ENCODE data around the gene NUDT16L1. TPM values are rescaled to one million over a fixed set of nuclear protein-coding genes. Genes with fewer than 3 reads are reported as not detected.

Gene NUDT16L1
- total and polyA plus RNA-seq, 9 of the 15 experiments (the other 6 are each of a cell fraction or from before 2014, with no cell fraction given) = 1.4 to 37.6 (median 13.7) TPM

DNA sequence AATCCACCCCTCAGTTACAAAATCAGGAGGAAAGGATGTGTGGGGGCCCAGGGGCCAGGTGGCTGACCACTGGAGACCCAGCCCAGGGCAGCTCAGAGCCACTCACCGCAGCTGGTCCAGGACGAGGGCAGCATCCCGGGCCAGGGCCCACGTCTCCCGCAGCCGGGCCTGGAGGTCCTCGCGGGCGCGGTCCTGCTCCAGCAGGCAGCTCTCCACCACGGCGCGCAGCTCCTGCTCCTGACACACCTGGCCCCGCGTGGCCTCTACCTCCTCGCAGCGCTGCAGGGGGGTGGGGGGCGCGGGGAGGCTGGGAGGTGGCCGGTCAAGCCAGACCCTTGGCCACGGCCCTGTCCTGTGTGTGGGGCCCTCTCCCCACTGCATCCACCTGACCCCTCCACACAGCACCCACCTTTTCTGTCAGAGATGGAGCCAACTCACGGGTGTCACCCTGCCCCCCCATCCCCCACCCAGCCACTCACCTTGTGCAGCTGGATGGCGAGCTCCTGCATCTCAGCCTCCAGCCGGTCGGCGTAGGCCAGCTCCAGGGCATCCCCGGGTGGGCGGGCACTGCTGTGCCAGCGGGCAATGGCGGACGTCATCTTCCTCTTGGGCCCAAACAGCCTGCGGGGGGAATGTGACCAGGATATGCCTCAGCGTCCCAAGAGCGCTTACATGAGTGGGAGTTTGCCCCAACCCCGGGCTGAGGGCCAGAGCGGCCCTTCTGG, 5.1 kb downstream of the NUDT16L1 start:
- peaks cover 84% of the 10 kb centered on the region; the same call in 2 of the 3 replicates for H3K36me3 ChIP-seq (ENCODE audit: control insufficient read depth, insufficient read depth, low read length)
- no peaks in the 10 kb centered on the region for H3K27me3 ChIP-seq (ENCODE audit: control insufficient read depth in 2 of 2, insufficient read depth in 2 of 2, low read length in 2 of 2)
- intact Hi-C loops (cut with micrococcal nuclease) (no loop called here), in situ Hi-C loops (cut with MboI) (no loop called here)
- H3K9me1 ChIP-seq (ENCODE audit: control insufficient read depth, insufficient read depth, low read length) = peaks cover 3% of the 10 kb centered on the region
- no peaks in the 10 kb centered on the region for H3K9me3 ChIP-seq (replicated peaks; ENCODE audit: control insufficient read depth, insufficient read depth, low read depth, low read length)
- no peak overlapping the region for H3K4me3 ChIP-seq
- FAIRE-seq (no peak), ATAC-seq (no peak), DNase-seq (ENCODE audit: extremely low read depth in 1 of 4, low spot score in 3 of 4) (no peak)
- H3K27ac ChIP-seq (ENCODE audit: extremely low read depth, low read depth, low read length) = no peak overlapping the region
- peak overlapping the region in 1 of 2 experiments; percentile 52; a peak in 1 of 4 replicates for H3K9ac ChIP-seq (ENCODE audit: insufficient read depth in 1 of 2, low read depth in 2 of 2, low read length in 2 of 2)
- H3K4me2 ChIP-seq (ENCODE audit: insufficient read depth, low read length) = no peak overlapping the region
- H3K4me1 ChIP-seq (replicated peaks in 1 of 2; ENCODE audit: control insufficient read depth in 2 of 2, insufficient read depth in 2 of 2, low read length in 2 of 2) = peaks cover 3 to 52% of the 10 kb centered on the region in 2 experiments; a peak in 3 of 5 replicates
- H3K79me2 ChIP-seq (ENCODE audit: control insufficient read depth, insufficient read depth, low read length) = peaks cover 12% of the 10 kb centered on the region
- POLR2A ChIA-PET = no interaction called here
- peaks cover 8% of the 10 kb centered on the region; the same call in 1 of the 2 replicates for H4K20me1 ChIP-seq (replicated peaks; ENCODE audit: control insufficient read depth, insufficient read depth, low read length)
- no TSS peak for BruUV-seq (replicated peaks)
- H2AFZ ChIP-seq (ENCODE audit: low read depth, low read length) = no peak overlapping the region
- WGBS (ENCODE audit: insufficient coverage, low coverage, missing lambda C conversion rate) = 89% methylated on average over 7 of the region's 36 CpGs
- CTCF ChIA-PET (ENCODE audit: low intra/inter-chr PET ratio) = no interaction called here
- TF ChIP-seq CEBPG (CRISPR knock-in tag; IDR thresholded peaks at IDR 0.05) (no peak), CEBPG (tag; conservative IDR thresholded peaks at IDR 0.05 in 1 of 2, IDR thresholded peaks at IDR 0.05 in 1 of 2) (no peak), POLR2G (IDR thresholded peaks at IDR 0.05; ENCODE audit: low read depth, low read length) (peak; percentile 61)

DNA sequence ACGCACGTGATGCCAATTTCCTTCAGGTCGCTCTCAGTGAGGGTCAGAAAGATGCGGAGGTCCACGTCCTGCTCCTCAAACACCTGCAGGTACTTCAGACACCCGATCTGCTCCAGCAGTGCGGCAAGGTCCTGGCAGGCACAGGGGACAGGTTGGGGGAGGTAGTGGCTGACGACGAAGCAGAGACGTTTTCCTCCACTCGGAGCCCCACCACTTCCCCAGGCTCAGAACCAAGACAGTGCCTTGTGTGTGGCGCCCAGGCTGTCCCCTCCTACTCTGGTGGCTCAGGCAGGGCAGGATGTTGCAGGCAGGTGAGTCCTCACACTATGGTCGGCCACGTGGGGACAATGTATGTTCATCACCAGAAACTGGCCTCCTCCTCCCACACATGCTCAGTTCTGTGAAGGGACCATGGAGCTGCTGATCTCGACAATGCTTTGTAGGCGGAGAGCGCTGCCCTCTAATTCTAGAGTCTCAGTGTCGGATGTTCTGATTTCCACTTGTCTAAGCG, 5.7 kb downstream of the NUDT16L1 start:
- no peak overlapping the region for H2AFZ ChIP-seq (ENCODE audit: low read depth, low read length)

More for the DNA sequence above, 5.7 kb downstream of the NUDT16L1 start:
- H3K4me2 ChIP-seq (ENCODE audit: insufficient read depth, low read length) = no peak overlapping the region
- H3K27me3 ChIP-seq (ENCODE audit: control insufficient read depth in 2 of 2, insufficient read depth in 2 of 2, low read length in 2 of 2) = no peaks in the 10 kb centered on the region
- in situ Hi-C loops (cut with MboI) (no loop called here), intact Hi-C loops (cut with micrococcal nuclease) (no loop called here)
- ChIA-PET CTCF (ENCODE audit: low intra/inter-chr PET ratio) (no interaction called here), POLR2A (interaction anchor here (0.7 kb wide), 1 partner anchor 48 kb away, joined by 3 read pairs; no protein-coding TSS in a partner anchor)
- no TSS peak for BruUV-seq (replicated peaks)
- peaks cover 8% of the 10 kb centered on the region; the same call in 1 of the 2 replicates for H4K20me1 ChIP-seq (replicated peaks; ENCODE audit: control insufficient read depth, insufficient read depth, low read length)
- TF ChIP-seq HNRNPK (IDR thresholded peaks at IDR 0.05; ENCODE audit: low read depth, low read length, poor library complexity, severe bottlenecking) = no peak
- no peak for TF ChIP-seq NUFIP1 (IDR thresholded peaks at IDR 0.05; ENCODE audit: partially characterized antibody)
- 0 out of 2 replicates have a peak, but pooled peaks have one; percentile 16 for TF ChIP-seq POLR2A (conservative IDR thresholded peaks at IDR 0.05)
- no peak for TF ChIP-seq ZNF668 (CRISPR knock-in tag; IDR thresholded peaks at IDR 0.05)
- TF ChIP-seq NBN (IDR thresholded peaks at IDR 0.05; ENCODE audit: low read depth) = no peak
- TF ChIP-seq KDM5B (IDR thresholded peaks at IDR 0.05; ENCODE audit: insufficient replicate concordance, low read depth, low read length) = no peak
- no peak for TF ChIP-seq LCOR (CRISPR knock-in tag; IDR thresholded peaks at IDR 0.05)
- TF ChIP-seq, protein P1, sequence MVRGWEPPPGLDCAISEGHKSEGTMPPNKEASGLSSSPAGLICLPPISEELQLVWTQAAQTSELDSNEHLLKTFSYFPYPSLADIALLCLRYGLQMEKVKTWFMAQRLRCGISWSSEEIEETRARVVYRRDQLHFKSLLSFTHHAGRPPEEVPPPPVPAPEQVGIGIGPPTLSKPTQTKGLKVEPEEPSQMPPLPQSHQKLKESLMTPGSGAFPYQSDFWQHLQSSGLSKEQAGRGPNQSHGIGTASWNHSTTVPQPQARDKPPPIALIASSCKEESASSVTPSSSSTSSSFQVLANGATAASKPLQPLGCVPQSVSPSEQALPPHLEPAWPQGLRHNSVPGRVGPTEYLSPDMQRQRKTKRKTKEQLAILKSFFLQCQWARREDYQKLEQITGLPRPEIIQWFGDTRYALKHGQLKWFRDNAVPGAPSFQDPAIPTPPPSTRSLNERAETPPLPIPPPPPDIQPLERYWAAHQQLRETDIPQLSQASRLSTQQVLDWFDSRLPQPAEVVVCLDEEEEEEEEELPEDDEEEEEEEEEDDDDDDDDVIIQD (CRISPR knock-in tag; IDR thresholded peaks at IDR 0.05) = no peak
- TF ChIP-seq MYNN (IDR thresholded peaks at IDR 0.05) = no peak
- TF ChIP-seq MYNN (CRISPR knock-in tag; IDR thresholded peaks at IDR 0.05) = no peak
- TF ChIP-seq POLR2G (IDR thresholded peaks at IDR 0.05; ENCODE audit: low read depth, low read length) = peak; percentile 37
- TF ChIP-seq RBFOX2 (IDR thresholded peaks at IDR 0.05; ENCODE audit: low read depth, low read length) = 0 out of 2 replicates have a peak, but pooled peaks have one; percentile 9
- no peak overlapping the region for H3K4me3 ChIP-seq
- peak overlapping the region in 1 of 2 experiments; percentile 52; a peak in 1 of 4 replicates for H3K9ac ChIP-seq (ENCODE audit: insufficient read depth in 1 of 2, low read depth in 2 of 2, low read length in 2 of 2)
- peaks cover 5% of the 10 kb centered on the region; the same call in 2 of the 3 replicates for H3K79me2 ChIP-seq (ENCODE audit: control insufficient read depth, insufficient read depth, low read length)
- no peak for DNase-seq (ENCODE audit: extremely low read depth in 1 of 4, low spot score in 3 of 4)
- WGBS (ENCODE audit: insufficient coverage, low coverage, missing lambda C conversion rate) = 88% methylated on average over 17 of the region's 19 CpGs
- FAIRE-seq = no peak
- H3K9me3 ChIP-seq (replicated peaks; ENCODE audit: control insufficient read depth, insufficient read depth, low read depth, low read length) = no peaks in the 10 kb centered on the region
- H3K9me1 ChIP-seq (ENCODE audit: control insufficient read depth, insufficient read depth, low read length) = peaks cover 3% of the 10 kb centered on the region
- H3K36me3 ChIP-seq (ENCODE audit: control insufficient read depth, insufficient read depth, low read length) = peaks cover 90% of the 10 kb centered on the region; the same call in 2 of the 3 replicates
- H3K27ac ChIP-seq (ENCODE audit: extremely low read depth, low read depth, low read length) = no peak overlapping the region
- peaks cover 3 to 46% of the 10 kb centered on the region in 2 experiments; a peak in 3 of 5 replicates for H3K4me1 ChIP-seq (replicated peaks in 1 of 2; ENCODE audit: control insufficient read depth in 2 of 2, insufficient read depth in 2 of 2, low read length in 2 of 2)
- no peak for ATAC-seq
